OCI-M2 (cell line): ENCODE data around the gene CUZD1.
"Not testable (repeated sequence)": the region's sequence is repeated elsewhere in the genome, so short reads cannot be mapped to it uniquely, and the experiment has no call there.

Experiments used
- DNase-seq: peaks from one replicate; lab custom pipeline; 2025; ENCODE audit not compliant: unreplicated experiment; lab: John Stamatoyannopoulos, UW

The CUZD1 gene, protein sequence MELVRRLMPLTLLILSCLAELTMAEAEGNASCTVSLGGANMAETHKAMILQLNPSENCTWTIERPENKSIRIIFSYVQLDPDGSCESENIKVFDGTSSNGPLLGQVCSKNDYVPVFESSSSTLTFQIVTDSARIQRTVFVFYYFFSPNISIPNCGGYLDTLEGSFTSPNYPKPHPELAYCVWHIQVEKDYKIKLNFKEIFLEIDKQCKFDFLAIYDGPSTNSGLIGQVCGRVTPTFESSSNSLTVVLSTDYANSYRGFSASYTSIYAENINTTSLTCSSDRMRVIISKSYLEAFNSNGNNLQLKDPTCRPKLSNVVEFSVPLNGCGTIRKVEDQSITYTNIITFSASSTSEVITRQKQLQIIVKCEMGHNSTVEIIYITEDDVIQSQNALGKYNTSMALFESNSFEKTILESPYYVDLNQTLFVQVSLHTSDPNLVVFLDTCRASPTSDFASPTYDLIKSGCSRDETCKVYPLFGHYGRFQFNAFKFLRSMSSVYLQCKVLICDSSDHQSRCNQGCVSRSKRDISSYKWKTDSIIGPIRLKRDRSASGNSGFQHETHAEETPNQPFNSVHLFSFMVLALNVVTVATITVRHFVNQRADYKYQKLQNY

DNA sequence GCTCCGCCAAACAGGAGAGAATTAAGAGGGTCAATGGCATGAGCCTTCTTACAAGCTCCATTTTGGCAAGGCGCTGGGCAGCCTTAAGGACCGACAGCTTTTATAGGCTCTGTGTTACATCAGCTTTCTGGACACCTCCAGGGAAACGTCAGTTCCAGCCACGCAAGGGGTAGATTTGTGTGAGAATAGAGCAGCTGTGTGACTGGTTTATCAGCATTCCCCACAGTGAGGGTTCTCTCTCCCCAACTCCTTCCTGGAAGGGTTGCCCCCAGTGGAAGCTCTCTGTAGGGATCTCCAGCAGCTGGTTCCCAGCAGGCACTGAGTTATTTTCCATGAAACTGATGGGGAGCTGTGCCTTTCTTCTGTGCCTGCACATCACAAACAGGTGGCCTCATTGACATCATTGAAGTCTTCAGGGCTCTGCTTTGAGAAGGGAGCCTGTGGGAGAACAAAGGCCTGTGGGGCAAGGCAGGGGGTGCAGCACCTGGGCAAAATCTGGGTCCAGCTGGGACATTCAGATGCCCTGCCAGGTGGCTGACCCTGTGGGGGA is at the start of gene CUZD1:
CUZD1 (minus strand) TSS at position 75 of the 550 bp plus-strand sequence; CDS start at position 61, 14 bp downstream.
- DNase-seq: no peak

DNA sequence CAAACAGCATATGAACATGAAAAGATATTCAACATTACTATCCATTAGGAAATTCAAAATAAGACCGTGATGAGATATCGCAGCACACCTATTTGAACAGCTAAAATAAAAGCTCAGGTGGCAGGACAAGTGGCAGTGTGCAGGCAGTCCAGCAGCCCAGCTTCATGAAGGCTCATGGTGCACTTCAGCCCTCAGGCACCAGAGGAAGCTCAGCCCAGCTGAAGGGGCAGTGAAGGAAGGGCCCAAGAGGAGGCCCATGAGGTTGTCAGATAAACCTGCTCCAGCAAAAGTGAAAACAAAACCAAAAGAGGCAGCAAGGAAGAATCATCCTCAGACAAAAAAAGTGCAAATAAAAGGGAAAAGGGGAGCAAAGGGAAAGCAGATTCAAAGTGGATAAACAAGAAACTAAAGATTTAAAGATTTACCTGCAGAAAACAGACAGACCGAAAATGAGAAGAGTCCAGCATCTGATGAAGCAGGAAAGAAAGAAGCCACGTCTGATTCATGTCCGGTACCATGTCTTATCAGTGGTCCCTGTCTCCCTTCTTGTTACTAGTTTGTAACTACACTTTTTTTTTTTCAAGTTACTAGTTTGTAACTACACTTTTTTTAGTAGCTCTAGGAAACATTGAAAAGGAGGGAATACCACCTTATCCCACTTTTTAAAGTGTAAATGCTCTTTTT is 48.7 kb upstream of the CUZD1 start:
- no peak for DNase-seq

GRCh38 chr10:122884166-122884565 is 38.5 kb upstream of the CUZD1 start:
- no peak for DNase-seq

DNA sequence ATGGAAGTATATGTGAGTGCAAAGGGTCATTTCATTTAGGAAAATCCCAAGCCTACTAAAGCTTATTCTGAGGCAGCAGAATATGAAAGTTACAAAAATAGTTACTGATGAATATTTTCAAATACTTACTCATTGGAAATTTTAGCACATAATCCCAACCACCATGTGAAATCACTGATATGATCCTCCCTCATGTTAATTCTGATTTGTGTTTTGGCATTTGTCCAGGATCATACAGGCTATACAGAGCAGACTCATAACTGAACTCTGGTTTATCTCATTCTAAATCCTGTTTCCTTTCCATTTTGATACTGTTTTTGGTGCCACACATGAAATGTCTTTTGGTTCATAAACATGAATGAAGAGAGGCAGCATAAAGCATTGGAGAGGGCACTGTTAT is 37.1 kb upstream of the CUZD1 start:
- no peak for DNase-seq

DNA sequence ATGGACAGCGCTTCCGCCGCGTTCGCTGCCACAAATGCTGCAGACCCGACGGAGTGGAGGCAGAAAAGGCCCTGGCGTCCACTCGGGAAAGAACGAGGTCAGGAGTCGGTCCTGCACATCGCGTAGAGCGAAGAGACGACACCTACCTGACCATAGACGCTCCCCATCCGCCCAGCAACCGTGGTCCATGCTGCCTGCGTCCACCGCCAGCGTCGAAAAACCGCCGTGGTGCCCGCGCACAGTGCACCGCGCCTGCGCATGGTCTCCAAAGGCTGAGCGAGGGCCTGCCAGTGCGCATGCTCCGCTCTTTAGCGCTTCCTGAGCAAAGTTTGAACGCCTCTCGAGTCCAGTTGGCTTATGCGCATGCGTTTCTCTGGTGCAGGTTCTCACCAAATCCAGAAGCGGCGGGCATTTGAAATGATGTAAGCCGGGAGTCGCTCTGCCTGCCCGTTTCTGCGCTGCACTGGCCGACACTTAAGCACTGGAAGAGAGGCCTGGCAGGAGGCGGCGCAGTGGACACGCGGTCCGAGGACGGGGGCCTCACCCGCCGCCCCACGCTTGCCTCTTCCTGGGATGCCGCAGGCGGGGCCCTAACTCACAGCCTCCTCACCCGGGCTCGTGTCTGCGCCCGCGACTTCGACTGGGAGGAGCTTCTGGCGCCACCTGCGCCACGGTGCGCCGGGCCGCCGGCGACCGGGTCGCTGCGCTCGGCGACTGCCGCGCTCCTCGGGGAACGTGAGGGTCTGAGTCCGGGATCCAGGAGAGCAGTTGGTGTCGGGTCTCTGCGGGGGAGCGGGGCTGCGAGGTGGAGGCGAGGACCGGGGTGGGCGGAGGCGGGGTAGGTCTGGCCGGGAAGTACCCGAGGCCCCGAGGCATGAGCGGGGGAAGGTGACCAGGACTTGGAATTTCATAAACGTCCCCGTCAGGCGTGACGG is 33.9 kb upstream of the CUZD1 start, which contains the start of gene FAM24B:
FAM24B (minus strand) TSS at position 243 of the 935 bp plus-strand sequence. CDS start 29,066 bp downstream, outside the sequence.
- DNase-seq: peak; percentile 42

GRCh38 chr10:122878799-122879338 is 33.2 kb upstream of the CUZD1 start:
- DNase-seq: no peak

DNA sequence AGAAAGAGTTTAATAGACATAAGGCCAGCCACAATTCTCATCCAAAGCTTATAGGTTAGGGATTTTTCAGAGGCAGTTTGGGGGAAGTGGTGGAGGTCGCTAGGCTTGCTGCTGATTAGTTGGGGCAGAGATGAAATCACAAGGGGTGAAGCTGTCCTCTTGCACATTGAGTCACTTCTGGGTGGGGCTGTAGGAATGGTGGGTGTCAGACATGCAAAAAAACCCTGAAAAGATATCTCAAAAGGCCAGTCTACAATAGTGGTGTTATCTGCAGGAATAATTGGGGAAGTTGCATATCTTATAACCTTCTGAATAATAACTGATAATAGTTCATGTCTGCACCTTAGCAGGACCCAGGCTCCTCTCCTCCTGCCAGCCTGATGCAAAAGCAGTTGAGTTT is 31.6 kb upstream of the CUZD1 start:
- peak; percentile 32 for DNase-seq

- no peak for DNase-seq
These were observed 30.8 kb upstream of the CUZD1 start for GRCh38 chr10:122876467-122876855.

DNA sequence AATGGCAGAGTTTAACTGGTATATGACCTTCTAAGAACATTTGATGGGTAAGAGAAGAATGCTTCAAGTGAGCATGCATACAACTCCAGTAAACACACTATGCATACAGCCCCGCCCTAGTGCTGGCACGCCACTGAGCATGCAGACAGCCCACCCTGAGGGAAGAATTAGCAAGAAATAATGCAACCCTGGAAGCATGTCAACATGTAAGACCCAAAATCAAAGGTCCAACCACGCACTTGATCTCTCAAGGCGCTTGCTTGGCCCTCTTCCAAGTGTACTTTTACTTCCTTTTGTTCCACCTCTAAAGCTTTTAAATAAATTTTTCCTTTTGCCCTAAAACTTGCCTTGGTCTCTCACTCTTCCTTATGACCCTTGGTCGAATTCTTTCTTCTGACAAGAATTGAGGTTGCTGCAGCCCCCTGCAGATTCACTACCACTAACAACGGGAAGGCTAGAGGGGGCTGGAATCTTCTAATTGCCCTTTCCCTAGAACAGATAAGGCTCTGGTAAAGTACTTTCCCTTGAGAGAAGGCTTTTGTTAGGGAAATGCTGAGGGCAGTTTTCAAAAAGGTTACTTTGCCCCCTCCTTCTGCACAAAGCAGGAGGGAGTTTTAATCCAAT is 30.3 kb upstream of the CUZD1 start:
- DNase-seq: no peak

DNA sequence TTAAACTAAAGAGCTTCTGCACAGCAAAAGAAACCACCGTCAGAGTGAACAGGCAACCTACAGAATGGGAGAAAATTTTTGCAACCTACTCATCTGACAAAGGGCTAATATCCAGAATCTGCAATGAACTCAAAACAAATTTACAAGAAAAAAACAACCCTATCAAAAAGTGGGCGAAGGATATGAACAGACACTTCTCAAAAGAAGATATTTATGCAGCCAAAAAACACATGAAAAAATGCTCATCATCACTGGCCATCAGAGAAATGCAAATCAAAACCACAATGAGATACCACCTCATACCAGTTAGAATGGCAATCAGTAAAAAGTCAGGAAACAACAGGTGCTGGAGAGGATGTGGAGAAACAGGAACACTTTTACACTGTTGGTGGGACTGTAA is 26.3 kb upstream of the CUZD1 start:
- not testable (repeated sequence) for DNase-seq

DNA sequence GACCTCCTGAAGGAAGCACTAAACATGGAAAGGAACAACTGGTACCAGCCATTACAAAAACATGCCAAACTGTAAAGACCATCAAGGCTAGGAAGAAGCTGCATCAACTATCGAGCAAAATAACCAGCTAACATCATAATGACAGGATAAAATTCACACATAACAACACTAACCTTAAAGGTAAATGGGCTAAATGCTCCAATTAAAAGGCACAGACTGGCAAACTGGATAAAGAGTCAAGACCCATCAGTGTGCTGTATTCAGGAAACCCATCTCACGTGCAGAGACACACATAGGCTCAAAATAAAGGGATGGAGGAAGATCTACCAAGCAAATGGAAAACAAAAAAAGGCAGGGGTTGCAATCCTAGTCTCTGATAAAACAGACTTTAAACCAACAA is 23.1 kb upstream of the CUZD1 start:
- not testable (repeated sequence) for DNase-seq

GRCh38 chr10:122866757-122867482 is 21.3 kb upstream of the CUZD1 start:
- not testable (repeated sequence) for DNase-seq

- DNase-seq: no peak
These were observed 19.2 kb upstream of the CUZD1 start for GRCh38 chr10:122864901-122865300.

GRCh38 chr10:122864194-122864592 is 18.5 kb upstream of the CUZD1 start:
- no peak for DNase-seq

DNA sequence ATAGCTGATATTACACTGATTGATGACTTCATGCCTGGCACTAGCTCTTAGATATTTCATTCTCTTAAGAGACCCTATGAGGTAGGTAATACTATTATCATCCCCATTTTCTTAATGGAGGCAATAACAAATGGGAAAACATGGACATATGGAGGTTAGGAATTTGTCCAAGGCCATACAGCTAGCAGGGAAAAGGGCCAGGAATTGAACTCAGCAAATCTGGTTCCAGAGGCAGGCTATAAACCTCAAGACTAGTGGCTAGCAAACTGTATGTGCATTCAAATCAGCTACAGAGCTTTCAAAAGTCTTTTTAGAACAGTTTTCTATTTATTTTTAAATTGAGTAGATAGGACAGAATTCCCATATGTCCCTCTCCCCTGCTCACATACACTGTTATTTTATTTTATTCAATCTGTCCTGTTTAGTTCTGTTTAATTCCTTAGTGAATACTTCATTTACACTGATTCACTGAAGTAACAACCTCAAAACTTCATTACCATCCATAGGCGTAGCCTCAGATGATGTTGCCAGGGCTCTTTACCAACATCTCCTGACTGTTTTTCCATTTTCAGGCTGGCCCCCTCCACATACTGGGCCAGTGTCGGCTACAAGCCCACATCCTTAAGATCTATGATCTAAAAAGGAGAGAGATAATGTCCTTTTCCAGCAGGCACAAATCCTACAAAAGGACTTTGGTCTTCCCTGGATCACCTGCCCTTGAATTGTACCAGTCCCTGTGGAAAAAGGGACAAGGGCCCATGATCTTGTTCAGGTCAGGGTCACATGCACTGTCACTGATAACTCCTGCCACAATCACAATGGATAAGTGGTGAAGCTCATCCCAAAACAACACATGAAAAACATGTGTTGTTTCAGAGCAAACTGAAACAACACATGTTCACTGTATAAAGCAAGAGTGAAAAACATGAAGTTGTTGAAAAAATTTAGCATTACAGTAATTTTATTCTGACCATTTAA is 17.8 kb upstream of the CUZD1 start:
- no peak for DNase-seq

- no peak for DNase-seq
These were observed 16.1 kb upstream of the CUZD1 start for GRCh38 chr10:122861711-122862161.

GRCh38 chr10:122859527-122859926 is 13.9 kb upstream of the CUZD1 start:
- DNase-seq: no peak

DNA sequence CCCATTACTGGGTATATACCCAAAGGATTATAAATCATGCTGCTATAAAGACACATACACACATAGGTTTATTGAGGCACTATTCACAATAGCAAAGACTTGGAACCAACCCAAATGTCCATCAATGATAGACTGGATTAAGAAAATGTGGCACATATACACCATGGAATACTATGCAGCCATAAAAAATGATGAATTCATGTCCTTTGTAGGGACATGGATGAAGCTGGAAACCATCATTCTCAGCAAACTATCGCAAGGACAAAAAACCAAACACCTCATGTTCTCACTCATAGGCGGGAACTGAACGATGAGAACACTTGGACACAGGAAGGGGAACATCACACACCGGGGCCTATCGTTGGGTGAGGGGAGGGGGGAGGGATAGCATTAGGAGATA is 12.4 kb upstream of the CUZD1 start:
- DNase-seq: not testable (repeated sequence)
